HepG2 (cell line): ENCODE results near the gene PRMT7. TPM values are rescaled to one million over a fixed set of nuclear protein-coding genes. Genes with fewer than 3 reads are reported as not detected.

ENCODE experiments used
- ATAC-seq: fragments of 200-7000 bp; cut with Tn5 transposase; 3 replicates; pipeline ENCODE4 v1.9.1; 2020; ENCODE audit warnings: mild to moderate bottlenecking, moderate library complexity
- BruUV-seq: library from RNA; stranded (reverse); fragments of 400-500 nt; replicated peaks from 2 replicates; lab custom pipeline; 2021; lab: Mats Ljungman, UMichigan
- CTCF ChIA-PET: fragments of 300-600 bp; formaldehyde crosslinking; extraction: SDS; loops from one replicate; lab custom pipeline; 2021; ENCODE audit warnings: low total read pairs, inconsistent platforms, low intra/inter-chr PET ratio; lab: Yijun Ruan, JAX
- POLR2A ChIA-PET: fragments of 350-600 bp; sonication (Branson Sonifier 250); formaldehyde crosslinking; loops from one replicate; lab custom pipeline; 2020; ENCODE audit warnings: antibody characterized with exemption, inconsistent platforms; lab: Yijun Ruan, JAX
- DNase-seq: peaks from one replicate; pipeline ENCODE4 v3.0.0-alpha.2; 2015; ENCODE audit warnings: low spot score
- FAIRE-seq: peaks from 3 replicates; lab custom pipeline; 2011; peaks lifted over from hg19 to GRCh38; lab: Jason Lieb, UNC
- H2AFZ ChIP-seq: one replicate; pipeline ENCODE4 v1.6.1; 2011; ENCODE audit warnings: low read length, inconsistent platforms
- H3K27ac ChIP-seq: fragments of 300-600 bp; 3 replicates; pipeline ENCODE4 v1.8.0; 2011; ENCODE audit warnings: mixed run types, mild to moderate bottlenecking, mixed read lengths, low read length, inconsistent platforms; ENCODE audit not compliant: insufficient read depth; ENCODE audit errors: extremely low read length
- H3K27me3 ChIP-seq, 2 experiments: fragments of 200-600 bp in 1 of 2; 2 replicates in 1 of 2; 3 replicates in 1 of 2; pipeline versions ENCODE4 v1.6.0 to v1.8.0; 2011; ENCODE audit warnings: low read length in 2 of 2, mild to moderate bottlenecking in 2 of 2, moderate library complexity in 2 of 2, inconsistent platforms in 1 of 2; ENCODE audit not compliant: insufficient read depth in 2 of 2, control insufficient read depth in 1 of 2
- H3K36me3 ChIP-seq, 2 experiments: fragments of 200-600 bp in 1 of 2; replicated peaks in 1 of 2; 2 replicates in 1 of 2; 3 replicates in 1 of 2; pipeline versions ENCODE4 v1.5.1 to v1.8.0; 2011; ENCODE audit warnings: low read length in 2 of 2, inconsistent platforms in 1 of 2; ENCODE audit not compliant: insufficient read depth in 2 of 2, control insufficient read depth in 1 of 2
- H3K4me1 ChIP-seq: 2 replicates; pipeline ENCODE4 v1.5.1; 2012; ENCODE audit warnings: low read length, inconsistent platforms; ENCODE audit not compliant: insufficient read depth
- H3K4me2 ChIP-seq: 2 replicates; pipeline ENCODE4 v1.6.0; 2011; ENCODE audit warnings: low read depth, low read length, inconsistent platforms
- H3K4me3 ChIP-seq, 3 experiments: fragments of 200-600 bp in 1 of 3; sonication (generic), shearing (Covaris generic) in 1 of 3; replicated peaks in 1 of 3; 2 replicates each; pipeline ENCODE4 v1.5.1; 2011 to 2016; ENCODE audit warnings: low read length in 3 of 3, inconsistent platforms in 2 of 3, low read depth in 2 of 3, mild to moderate bottlenecking in 2 of 3, control low read depth in 1 of 3, mixed read lengths in 1 of 3; ENCODE audit not compliant: insufficient read depth in 1 of 3
- H3K79me2 ChIP-seq: one replicate; pipeline ENCODE4 v1.6.1; 2011; ENCODE audit warnings: low read length, inconsistent platforms; ENCODE audit not compliant: insufficient read depth
- H3K9ac ChIP-seq: 2 replicates; pipeline ENCODE4 v1.6.0; 2011; ENCODE audit warnings: mild to moderate bottlenecking, low read depth, low read length, inconsistent platforms; ENCODE audit not compliant: insufficient read depth
- H3K9me3 ChIP-seq: 2 replicates; pipeline ENCODE4 v1.5.1; 2012; ENCODE audit warnings: mild to moderate bottlenecking, low read length
- H4K20me1 ChIP-seq: 2 replicates; pipeline ENCODE4 v1.6.0; 2011; ENCODE audit warnings: inconsistent platforms, mild to moderate bottlenecking, low read length, moderate library complexity; ENCODE audit not compliant: insufficient read depth
- RARG ChIP-seq: sonication (generic); formaldehyde crosslinking; IDR thresholded peaks from 2 replicates; pipeline ENCODE4 v1.4.0; 2020; ENCODE audit warnings: low read depth, mild to moderate bottlenecking, missing genetic modification reagents
- REXO4 ChIP-seq: sonication (generic); formaldehyde crosslinking; IDR thresholded peaks from 2 replicates; pipeline ENCODE4 v1.8.0; 2022; ENCODE audit warnings: missing genetic modification reagents, mild to moderate bottlenecking, borderline replicate concordance
- SSRP1 ChIP-seq: IDR thresholded peaks from 2 replicates; pipeline ENCODE4 v1.6.1; 2016; ENCODE audit warnings: control low read depth
- TEAD2 ChIP-seq: sonication (generic); formaldehyde crosslinking; IDR thresholded peaks from 2 replicates; pipeline ENCODE4 v1.9.0; 2021; ENCODE audit warnings: missing genetic modification reagents
- YY1 ChIP-seq: IDR thresholded peaks from 2 replicates; pipeline ENCODE4 v1.6.1; 2011; ENCODE audit warnings: low read length, low read depth, moderate library complexity, mild to moderate bottlenecking; ENCODE audit not compliant: insufficient read depth, insufficient replicate concordance
- ZFYVE20 ChIP-seq: sonication (generic); formaldehyde crosslinking; IDR thresholded peaks from 2 replicates; pipeline ENCODE4 v1.8.0; 2023; ENCODE audit warnings: low read depth, mild to moderate bottlenecking, moderate library complexity, missing genetic modification reagents, borderline replicate concordance
- ZNF224 ChIP-seq: sonication (generic); formaldehyde crosslinking; IDR thresholded peaks from 2 replicates; pipeline ENCODE4 v1.5.0; 2020; ENCODE audit warnings: mild to moderate bottlenecking, missing genetic modification reagents
- ZNF772 ChIP-seq: sonication (generic); formaldehyde crosslinking; IDR thresholded peaks from 2 replicates; pipeline ENCODE4 v1.5.0; 2020; ENCODE audit warnings: mild to moderate bottlenecking, missing genetic modification reagents
- WGBS: methylation state at CpG from one replicate; pipeline ENCODE4 v1.1.6; 2017; ENCODE audit warnings: low lambda C conversion rate; 5-methylcytosine and 5-hydroxymethylcytosine counted together
- in situ Hi-C: cut with HindIII; loops from 2 replicates; pipeline ENCODE4 v1.10.0; 2017; ENCODE audit warnings: low pct_unique_long_range_greater_than_20kb; ENCODE audit not compliant: extremely low pct_ligation_motif_present
- intact Hi-C: fragments of 100-400 bp; cut with micrococcal nuclease; formaldehyde crosslinking; loops from one replicate; pipeline ENCODE4 v1.10.0; 2022; ENCODE audit not compliant: unreplicated experiment
- polyA plus RNA-seq, 8 experiments: library from polyadenylated mRNA; depleted of rRNA in 3 of 8; stranded (reverse) in 7 of 8; unstranded in 1 of 8; fragments of >200 nt; fragmentation: Illumina TruSeq in 4 of 8; extraction: Trizol in 4 of 8; gene quantifications; 2 replicates each; pipeline versions ENCODE4 v1.2.1 to v1.2.3, GENCODE V29; 2011 to 2016; ENCODE audit warnings: low read depth in 4 of 8, missing spikeins in 1 of 8, mixed read lengths in 1 of 8; ENCODE audit not compliant: insufficient read depth in 1 of 8
- total RNA-seq, 5 experiments: library from RNA; depleted of rRNA; stranded (reverse); fragments of >200 nt; fragmentation: Illumina TruSeq; extraction: Trizol; gene quantifications; 2 replicates each; pipeline ENCODE4 v1.2.3, GENCODE V29; 2016; ENCODE audit warnings: low read depth in 1 of 5
- TF ChIP-seq, protein P1 (sequence below): sonication (generic); formaldehyde crosslinking; IDR thresholded peaks from 2 replicates; pipeline ENCODE4 v1.4.0; 2020; ENCODE audit warnings: missing genetic modification reagents
- TF ChIP-seq, protein P2 (sequence below): sonication (generic); formaldehyde crosslinking; IDR thresholded peaks from 2 replicates; pipeline ENCODE4 v1.4.0; 2020; ENCODE audit warnings: low read depth, mild to moderate bottlenecking, missing genetic modification reagents
- TF ChIP-seq, protein P3 (sequence below): sonication (generic); formaldehyde crosslinking; conservative IDR thresholded peaks from 2 replicates; pipeline ENCODE4 v1.4.0; 2020; ENCODE audit warnings: missing genetic modification reagents
- TF ChIP-seq, protein P4 (sequence below): sonication (generic); formaldehyde crosslinking; IDR thresholded peaks from 2 replicates; pipeline ENCODE4 v1.5.0; 2020; ENCODE audit warnings: missing genetic modification reagents
- TF ChIP-seq, protein P5 (sequence below): sonication (generic); formaldehyde crosslinking; conservative IDR thresholded peaks from 2 replicates; pipeline ENCODE4 v1.4.0; 2020; ENCODE audit warnings: missing genetic modification reagents
- TF ChIP-seq, protein P6 (sequence below): IDR thresholded peaks from 2 replicates; pipeline ENCODE4 v1.6.1; 2018; ENCODE audit warnings: missing genetic modification reagents

The PRMT7 gene
- total and polyA plus RNA-seq, 2 of the 13 experiments (the other 11 are each of a cell fraction or from before 2014, with no cell fraction given): 47.5 to 55.0 TPM

DNA sequence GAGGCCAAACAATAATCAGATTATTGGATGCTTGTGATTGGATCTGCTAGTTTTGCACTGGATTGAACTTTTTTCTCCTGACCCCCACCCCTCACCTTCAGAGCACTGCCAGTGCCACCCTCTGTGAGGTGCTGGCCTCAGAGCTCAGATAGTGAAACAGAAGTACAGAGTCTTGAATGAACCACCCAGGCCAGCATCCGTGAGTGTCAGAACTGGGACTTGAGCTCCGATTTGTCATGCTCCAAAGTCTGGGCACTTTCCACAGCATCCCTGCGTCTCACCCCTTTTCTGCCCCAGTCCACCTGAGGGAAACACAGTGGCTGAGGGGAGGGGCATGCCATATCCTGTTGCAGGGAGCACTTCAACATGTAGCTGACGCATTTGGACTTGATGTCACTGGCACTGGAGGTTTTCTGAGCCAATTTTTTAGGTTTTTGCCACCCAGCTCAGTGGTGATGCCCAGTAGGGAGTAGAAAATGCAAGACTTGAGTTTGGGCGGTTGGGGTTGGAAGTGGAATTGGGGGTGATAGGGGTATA is 90.2 kb downstream of the PRMT7 start:
- BruUV-seq: no TSS peak
- H3K27me3 ChIP-seq: peaks cover 2 to 26% of the 10 kb centered on the region in 2 experiments; a peak in 4 of 5 replicates
- intact Hi-C loops (no loop called here), in situ Hi-C loops (no loop called here)
- H3K4me3 ChIP-seq: no peak overlapping the region
- H3K4me2 ChIP-seq: no peak overlapping the region
- CTCF ChIA-PET: no interaction called here
- H3K9me3 ChIP-seq: no peaks in the 10 kb centered on the region
- DNase-seq (no peak), ATAC-seq (no peak), FAIRE-seq (no peak)
- no peak overlapping the region for H3K9ac ChIP-seq
- H2AFZ ChIP-seq: no peak overlapping the region
- no peaks in the 10 kb centered on the region for H4K20me1 ChIP-seq
- WGBS: 24% methylated on average over 5 of the region's 5 CpGs
- no peaks in the 10 kb centered on the region for H3K36me3 ChIP-seq
- POLR2A ChIA-PET: no interaction called here
- no peaks in the 10 kb centered on the region for H3K79me2 ChIP-seq
- no peaks in the 10 kb centered on the region for H3K4me1 ChIP-seq
- H3K27ac ChIP-seq: no peak overlapping the region
- TF ChIP-seq, protein P1, sequence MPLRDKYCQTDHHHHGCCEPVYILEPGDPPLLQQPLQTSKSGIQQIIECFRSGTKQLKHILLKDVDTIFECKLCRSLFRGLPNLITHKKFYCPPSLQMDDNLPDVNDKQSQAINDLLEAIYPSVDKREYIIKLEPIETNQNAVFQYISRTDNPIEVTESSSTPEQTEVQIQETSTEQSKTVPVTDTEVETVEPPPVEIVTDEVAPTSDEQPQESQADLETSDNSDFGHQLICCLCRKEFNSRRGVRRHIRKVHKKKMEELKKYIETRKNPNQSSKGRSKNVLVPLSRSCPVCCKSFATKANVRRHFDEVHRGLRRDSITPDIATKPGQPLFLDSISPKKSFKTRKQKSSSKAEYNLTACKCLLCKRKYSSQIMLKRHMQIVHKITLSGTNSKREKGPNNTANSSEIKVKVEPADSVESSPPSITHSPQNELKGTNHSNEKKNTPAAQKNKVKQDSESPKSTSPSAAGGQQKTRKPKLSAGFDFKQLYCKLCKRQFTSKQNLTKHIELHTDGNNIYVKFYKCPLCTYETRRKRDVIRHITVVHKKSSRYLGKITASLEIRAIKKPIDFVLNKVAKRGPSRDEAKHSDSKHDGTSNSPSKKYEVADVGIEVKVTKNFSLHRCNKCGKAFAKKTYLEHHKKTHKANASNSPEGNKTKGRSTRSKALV (CRISPR knock-in tag): no peak
- TF ChIP-seq, protein P2, sequence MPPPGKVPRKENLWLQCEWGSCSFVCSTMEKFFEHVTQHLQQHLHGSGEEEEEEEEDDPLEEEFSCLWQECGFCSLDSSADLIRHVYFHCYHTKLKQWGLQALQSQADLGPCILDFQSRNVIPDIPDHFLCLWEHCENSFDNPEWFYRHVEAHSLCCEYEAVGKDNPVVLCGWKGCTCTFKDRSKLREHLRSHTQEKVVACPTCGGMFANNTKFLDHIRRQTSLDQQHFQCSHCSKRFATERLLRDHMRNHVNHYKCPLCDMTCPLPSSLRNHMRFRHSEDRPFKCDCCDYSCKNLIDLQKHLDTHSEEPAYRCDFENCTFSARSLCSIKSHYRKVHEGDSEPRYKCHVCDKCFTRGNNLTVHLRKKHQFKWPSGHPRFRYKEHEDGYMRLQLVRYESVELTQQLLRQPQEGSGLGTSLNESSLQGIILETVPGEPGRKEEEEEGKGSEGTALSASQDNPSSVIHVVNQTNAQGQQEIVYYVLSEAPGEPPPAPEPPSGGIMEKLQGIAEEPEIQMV: no peak
- TF ChIP-seq, protein P3, sequence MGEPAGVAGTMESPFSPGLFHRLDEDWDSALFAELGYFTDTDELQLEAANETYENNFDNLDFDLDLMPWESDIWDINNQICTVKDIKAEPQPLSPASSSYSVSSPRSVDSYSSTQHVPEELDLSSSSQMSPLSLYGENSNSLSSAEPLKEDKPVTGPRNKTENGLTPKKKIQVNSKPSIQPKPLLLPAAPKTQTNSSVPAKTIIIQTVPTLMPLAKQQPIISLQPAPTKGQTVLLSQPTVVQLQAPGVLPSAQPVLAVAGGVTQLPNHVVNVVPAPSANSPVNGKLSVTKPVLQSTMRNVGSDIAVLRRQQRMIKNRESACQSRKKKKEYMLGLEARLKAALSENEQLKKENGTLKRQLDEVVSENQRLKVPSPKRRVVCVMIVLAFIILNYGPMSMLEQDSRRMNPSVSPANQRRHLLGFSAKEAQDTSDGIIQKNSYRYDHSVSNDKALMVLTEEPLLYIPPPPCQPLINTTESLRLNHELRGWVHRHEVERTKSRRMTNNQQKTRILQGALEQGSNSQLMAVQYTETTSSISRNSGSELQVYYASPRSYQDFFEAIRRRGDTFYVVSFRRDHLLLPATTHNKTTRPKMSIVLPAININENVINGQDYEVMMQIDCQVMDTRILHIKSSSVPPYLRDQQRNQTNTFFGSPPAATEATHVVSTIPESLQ: no peak
- TF ChIP-seq RARG (CRISPR knock-in tag) (no peak), REXO4 (no peak), TEAD2 (CRISPR knock-in tag) (no peak), YY1 (no peak), ZFYVE20 (no peak), SSRP1 (CRISPR knock-in tag) (no peak), ZNF772 (no peak), ZNF224 (CRISPR knock-in tag) (no peak)
- TF ChIP-seq, protein P4, sequence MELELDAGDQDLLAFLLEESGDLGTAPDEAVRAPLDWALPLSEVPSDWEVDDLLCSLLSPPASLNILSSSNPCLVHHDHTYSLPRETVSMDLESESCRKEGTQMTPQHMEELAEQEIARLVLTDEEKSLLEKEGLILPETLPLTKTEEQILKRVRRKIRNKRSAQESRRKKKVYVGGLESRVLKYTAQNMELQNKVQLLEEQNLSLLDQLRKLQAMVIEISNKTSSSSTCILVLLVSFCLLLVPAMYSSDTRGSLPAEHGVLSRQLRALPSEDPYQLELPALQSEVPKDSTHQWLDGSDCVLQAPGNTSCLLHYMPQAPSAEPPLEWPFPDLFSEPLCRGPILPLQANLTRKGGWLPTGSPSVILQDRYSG (CRISPR knock-in tag): no peak
- TF ChIP-seq, protein P5, sequence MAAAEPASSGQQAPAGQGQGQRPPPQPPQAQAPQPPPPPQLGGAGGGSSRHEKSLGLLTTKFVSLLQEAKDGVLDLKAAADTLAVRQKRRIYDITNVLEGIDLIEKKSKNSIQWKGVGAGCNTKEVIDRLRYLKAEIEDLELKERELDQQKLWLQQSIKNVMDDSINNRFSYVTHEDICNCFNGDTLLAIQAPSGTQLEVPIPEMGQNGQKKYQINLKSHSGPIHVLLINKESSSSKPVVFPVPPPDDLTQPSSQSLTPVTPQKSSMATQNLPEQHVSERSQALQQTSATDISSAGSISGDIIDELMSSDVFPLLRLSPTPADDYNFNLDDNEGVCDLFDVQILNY (CRISPR knock-in tag): no peak
- TF ChIP-seq, protein P6, sequence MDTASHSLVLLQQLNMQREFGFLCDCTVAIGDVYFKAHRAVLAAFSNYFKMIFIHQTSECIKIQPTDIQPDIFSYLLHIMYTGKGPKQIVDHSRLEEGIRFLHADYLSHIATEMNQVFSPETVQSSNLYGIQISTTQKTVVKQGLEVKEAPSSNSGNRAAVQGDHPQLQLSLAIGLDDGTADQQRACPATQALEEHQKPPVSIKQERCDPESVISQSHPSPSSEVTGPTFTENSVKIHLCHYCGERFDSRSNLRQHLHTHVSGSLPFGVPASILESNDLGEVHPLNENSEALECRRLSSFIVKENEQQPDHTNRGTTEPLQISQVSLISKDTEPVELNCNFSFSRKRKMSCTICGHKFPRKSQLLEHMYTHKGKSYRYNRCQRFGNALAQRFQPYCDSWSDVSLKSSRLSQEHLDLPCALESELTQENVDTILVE (CRISPR knock-in tag): no peak
